Peyer's patch (tissue), 4 donors: ENCODE measurements around the gene LNX2. TPM values are rescaled to one million over a fixed set of nuclear protein-coding genes. Genes with fewer than 3 reads are reported as not detected.

Experiments
- DNase-seq, 3 donors: peaks; one replicate each; pipeline ENCODE4 v3.0.0-alpha.2; 2017 to 2019
- H3K27ac ChIP-seq, 4 donors: fragments of 200-600 bp; sonication (generic); one replicate each; pipeline ENCODE4 v1.5.1; 2016 to 2019
- H3K27me3 ChIP-seq, 2 donors: fragments of 200-600 bp; sonication (generic); one replicate each; pipeline ENCODE4 v1.5.1; 2019
- H3K36me3 ChIP-seq, 3 donors: fragments of 200-600 bp; sonication (generic); one replicate each; pipeline ENCODE4 v1.5.1; 2016 to 2019
- H3K4me1 ChIP-seq, 4 donors: fragments of 200-600 bp; sonication (generic); one replicate each; pipeline ENCODE4 v1.5.1; 2016 to 2019
- H3K4me3 ChIP-seq, 4 donors: fragments of 200-600 bp; sonication (generic); 1 replicate in 3 of 4; 2 replicates in 1 of 4; pipeline ENCODE4 v1.5.1; 2016 to 2019; ENCODE audit warnings: mild to moderate bottlenecking in 1 of 4
- H3K9me3 ChIP-seq, 4 donors: fragments of 200-600 bp; sonication (generic); one replicate each; pipeline ENCODE4 v1.5.1; 2016 to 2019; ENCODE audit warnings: mild to moderate bottlenecking in 1 of 4
- CTCF ChIP-seq, 6 experiments: fragments of 450-650 bp in 4 of 6; fragments of 200-600 bp in 2 of 6; sonication (generic) in 1 of 6; IDR thresholded peaks; one replicate each; pipeline ENCODE4 v1.5.1; 2017 to 2019; ENCODE audit warnings: antibody characterized with exemption in 6 of 6, mild to moderate bottlenecking in 3 of 6, moderate library complexity in 1 of 6
- POLR2A ChIP-seq, 2 donors: fragments of 450-650 bp; IDR thresholded peaks; one replicate each; pipeline ENCODE4 v1.5.1; 2017; ENCODE audit warnings: antibody characterized with exemption in 2 of 2, mild to moderate bottlenecking in 2 of 2, moderate library complexity in 2 of 2
- total RNA-seq, 4 donors: library from RNA; depleted of rRNA; stranded (reverse); fragments of >200 nt; gene quantifications; one replicate each; pipeline ENCODE4 v1.1.0, GENCODE V29; 2016

The LNX2 gene
- total RNA-seq, 4 donors from 2014 or later, result 12.4 to 39.6 (median 25.6) TPM

GRCh38 chr13:27592865-27593264 lies 27.5 kb downstream of the LNX2 start:
- no peak for DNase-seq
- Histone ChIP-seq H3K4me3 (no peak overlapping the region), H3K9me3 (no peaks in the 10 kb centered on the region)

GRCh38 chr13:27588405-27588804 lies 31.9 kb downstream of the LNX2 start:
- H3K9me3 ChIP-seq, result no peaks in the 10 kb centered on the region
- no peak for DNase-seq
- no peak overlapping the region for H3K4me3 ChIP-seq
- TF ChIP-seq POLR2A (IDR thresholded peaks at IDR 0.05), result no peak
- H3K27me3 ChIP-seq, result no peaks in the 10 kb centered on the region
- H3K36me3 ChIP-seq, result no peaks in the 10 kb centered on the region
- H3K27ac ChIP-seq, result no peak overlapping the region
- no peaks in the 10 kb centered on the region for H3K4me1 ChIP-seq

More at GRCh38 chr13:27592865-27593264, 27.5 kb downstream of the LNX2 start:
- Histone ChIP-seq H3K27me3 (no peaks in the 10 kb centered on the region), H3K4me1 (peaks cover 0 to 17% (median 0%) of the 10 kb centered on the region in 4 donors), H3K27ac (no peak overlapping the region), H3K36me3 (no peaks in the 10 kb centered on the region)
- TF ChIP-seq CTCF (IDR thresholded peaks at IDR 0.05) (no peak), POLR2A (IDR thresholded peaks at IDR 0.05) (no peak)

GRCh38 chr13:27587095-27587746 lies 33.1 kb downstream of the LNX2 start:
- Histone ChIP-seq H3K9me3 (no peaks in the 10 kb centered on the region), H3K4me1 (no peaks in the 10 kb centered on the region), H3K27me3 (no peaks in the 10 kb centered on the region), H3K36me3 (no peaks in the 10 kb centered on the region), H3K4me3 (no peak overlapping the region), H3K27ac (no peak overlapping the region)
- DNase-seq, result no peak
- TF ChIP-seq CTCF (IDR thresholded peaks at IDR 0.05) (no peak), POLR2A (IDR thresholded peaks at IDR 0.05) (no peak)

- no peak for TF ChIP-seq POLR2A (IDR thresholded peaks at IDR 0.05)
- no peaks in the 10 kb centered on the region for H3K4me1 ChIP-seq
- H3K27me3 ChIP-seq, result no peaks in the 10 kb centered on the region
- DNase-seq, result no peak
- no peak overlapping the region for H3K27ac ChIP-seq
- H3K36me3 ChIP-seq, result no peaks in the 10 kb centered on the region
- H3K4me3 ChIP-seq, result no peak overlapping the region
- H3K9me3 ChIP-seq, result no peaks in the 10 kb centered on the region
These were observed 36.7 kb downstream of the LNX2 start for GRCh38 chr13:27583645-27584044.

GRCh38 chr13:27578121-27579030 lies 42.0 kb downstream of the LNX2 start:
- no peak overlapping the region for H3K27ac ChIP-seq
- H3K4me1 ChIP-seq, result no peaks in the 10 kb centered on the region
- DNase-seq, result no peak
- H3K36me3 ChIP-seq, result peaks cover 0 to 4% (median 0%) of the 10 kb centered on the region in 3 donors
- H3K9me3 ChIP-seq, result no peaks in the 10 kb centered on the region
- TF ChIP-seq CTCF (IDR thresholded peaks at IDR 0.05), result no peak
- TF ChIP-seq POLR2A (IDR thresholded peaks at IDR 0.05), result no peak
- no peak overlapping the region for H3K4me3 ChIP-seq
- H3K27me3 ChIP-seq, result no peaks in the 10 kb centered on the region

- no peak for TF ChIP-seq POLR2A (IDR thresholded peaks at IDR 0.05)
- TF ChIP-seq CTCF (IDR thresholded peaks at IDR 0.05), result no peak
- no peaks in the 10 kb centered on the region for H3K27me3 ChIP-seq
- no peaks in the 10 kb centered on the region for H3K4me1 ChIP-seq
- no peak overlapping the region for H3K27ac ChIP-seq
- H3K9me3 ChIP-seq, result no peaks in the 10 kb centered on the region
- no peak for DNase-seq
- peaks cover 0 to 4% (median 0%) of the 10 kb centered on the region in 3 donors for H3K36me3 ChIP-seq
- H3K4me3 ChIP-seq, result no peak overlapping the region
These were observed 45.7 kb downstream of the LNX2 start for GRCh38 chr13:27574661-27575060.
